CD14-positive monocyte (primary cell): ENCODE results near the gene TMEM175. TPM values are rescaled to one million over a fixed set of nuclear protein-coding genes. Genes with fewer than 3 reads are reported as not detected.

Source experiments
- DNase-seq, 3 donors: peaks; one replicate each; pipeline ENCODE4 v3.0.0-alpha.2; 2011 to 2022
- H2AFZ ChIP-seq: 2 replicates; pipeline ENCODE4 v1.6.0; 2012; ENCODE audit warnings: mild to moderate bottlenecking, low read depth, low read length, inconsistent platforms; ENCODE audit not compliant: insufficient read depth, poor library complexity, severe bottlenecking
- H3K27ac ChIP-seq, 2 donors: 1 replicate in 1 of 2; 2 replicates in 1 of 2; pipeline ENCODE4 v1.5.1; 2012 to 2013; ENCODE audit warnings: low read length in 2 of 2, control low read depth in 1 of 2, inconsistent platforms in 1 of 2, low read depth in 1 of 2, mild to moderate bottlenecking in 1 of 2
- H3K27me3 ChIP-seq, 2 donors: one replicate each; pipeline versions ENCODE4 v1.6.0 to v1.6.1; 2011 to 2013; ENCODE audit warnings: low read length in 2 of 2; ENCODE audit not compliant: control insufficient read depth in 2 of 2, insufficient read depth in 2 of 2
- H3K36me3 ChIP-seq, 2 donors: replicated peaks in 1 of 2; 1 replicate in 1 of 2; 2 replicates in 1 of 2; pipeline versions ENCODE4 v1.5.1 to v1.6.1; 2012 to 2013; ENCODE audit warnings: low read length in 2 of 2, control low read depth in 1 of 2, inconsistent platforms in 1 of 2, mild to moderate bottlenecking in 1 of 2; ENCODE audit not compliant: insufficient read depth in 2 of 2, control insufficient read depth in 1 of 2
- H3K4me1 ChIP-seq, 2 donors: 1 replicate in 1 of 2; 2 replicates in 1 of 2; pipeline versions ENCODE4 v1.5.1 to v1.6.1; 2012 to 2013; ENCODE audit warnings: low read length in 2 of 2, control low read depth in 1 of 2, inconsistent platforms in 1 of 2, mild to moderate bottlenecking in 1 of 2, moderate library complexity in 1 of 2; ENCODE audit not compliant: insufficient read depth in 2 of 2, control insufficient read depth in 1 of 2
- H3K4me2 ChIP-seq: replicated peaks from 2 replicates; pipeline ENCODE3; 2012; ENCODE audit warnings: low read length, moderate library complexity, mild to moderate bottlenecking; ENCODE audit not compliant: poor library complexity, severe bottlenecking; ENCODE audit errors: extremely low read depth
- H3K4me3 ChIP-seq, 3 experiments: fragments of 200-600 bp in 1 of 3; sonication (generic) in 1 of 3; replicated peaks in 1 of 3; 1 replicate in 2 of 3; 2 replicates in 1 of 3; pipeline ENCODE4 v1.5.1; 2011 to 2013; ENCODE audit warnings: low read length in 3 of 3, mild to moderate bottlenecking in 3 of 3, control low read depth in 2 of 3, low read depth in 2 of 3, inconsistent platforms in 1 of 3, moderate library complexity in 1 of 3
- H3K79me2 ChIP-seq: 2 replicates; pipeline ENCODE4 v1.6.0; 2012; ENCODE audit warnings: mild to moderate bottlenecking, control low read depth, inconsistent platforms, low read length, moderate library complexity; ENCODE audit not compliant: insufficient read depth
- H3K9ac ChIP-seq: 2 replicates; pipeline ENCODE4 v1.6.0; 2017; ENCODE audit warnings: low read length, mild to moderate bottlenecking; ENCODE audit not compliant: insufficient read depth, poor library complexity, severe bottlenecking
- H3K9me3 ChIP-seq, 2 donors: replicated peaks in 1 of 2; 1 replicate in 1 of 2; 2 replicates in 1 of 2; pipeline versions ENCODE4 v1.5.1 to v1.6.1; 2012 to 2013; ENCODE audit warnings: low read length in 2 of 2, control low read depth in 1 of 2; ENCODE audit not compliant: control insufficient read depth in 1 of 2, insufficient read depth in 1 of 2
- H4K20me1 ChIP-seq: 2 replicates; pipeline ENCODE4 v1.6.0; 2012; ENCODE audit warnings: mild to moderate bottlenecking, low read length, control low read depth, moderate library complexity; ENCODE audit not compliant: insufficient read depth
- H3K27ac Mint-ChIP-seq, 7 donors: one replicate each; pipeline ENCODE4 v1.8.0; 2020; ENCODE audit warnings: mild to moderate bottlenecking in 7 of 7, mixed read lengths in 7 of 7, moderate library complexity in 6 of 7, inconsistent platforms in 2 of 7
- H3K27me3 Mint-ChIP-seq, 3 donors: one replicate each; pipeline ENCODE4 v1.8.0; 2021 to 2022; ENCODE audit warnings: low read depth in 3 of 3, mild to moderate bottlenecking in 3 of 3, mixed read lengths in 3 of 3, moderate library complexity in 3 of 3, inconsistent platforms in 1 of 3
- H3K36me3 Mint-ChIP-seq, 2 donors: one replicate each; pipeline ENCODE4 v1.8.0; 2020; ENCODE audit warnings: mixed read lengths in 2 of 2, inconsistent platforms in 1 of 2, mild to moderate bottlenecking in 1 of 2
- H3K4me1 Mint-ChIP-seq: one replicate; pipeline ENCODE4 v1.8.0; 2020; ENCODE audit warnings: mild to moderate bottlenecking, mixed read lengths
- H3K4me3 Mint-ChIP-seq, 2 donors: one replicate each; pipeline ENCODE4 v1.8.0; 2020; ENCODE audit warnings: mild to moderate bottlenecking in 2 of 2, mixed read lengths in 2 of 2, moderate library complexity in 1 of 2
- H3K9me3 Mint-ChIP-seq, 7 donors: one replicate each; pipeline ENCODE4 v1.8.0; 2020 to 2022; ENCODE audit warnings: mixed read lengths in 7 of 7, mild to moderate bottlenecking in 6 of 7, moderate library complexity in 6 of 7, inconsistent platforms in 2 of 7
- CTCF ChIP-seq: fragments of 200-600 bp; IDR thresholded peaks from one replicate; pipeline ENCODE4 v1.8.0; 2022; ENCODE audit warnings: antibody characterized with exemption, mild to moderate bottlenecking
- WGBS: methylation state at CpG from one replicate; pipeline ENCODE4 v1.1.5; 2013; ENCODE audit warnings: missing lambda C conversion rate; ENCODE audit not compliant: insufficient coverage; 5-methylcytosine and 5-hydroxymethylcytosine counted together
- intact Hi-C, 2 donors: fragments of 100-400 bp; cut with micrococcal nuclease; formaldehyde crosslinking; loops; one replicate each; pipeline versions ENCODE4 v1.15.0 to v1.15.1; 2023
- polyA plus RNA-seq, 3 donors: library from polyadenylated mRNA; depleted of rRNA in 1 of 3; unstranded in 2 of 3; stranded (reverse) in 1 of 3; fragments of 300-500 nt in 2 of 3; fragments of >200 nt in 1 of 3; fragmentation: Illumina TruSeq in 2 of 3; gene quantifications; 1 replicate in 2 of 3; 2 replicates in 1 of 3; pipeline ENCODE4 v1.2.3, GENCODE V29; 2012 to 2021

Gene TMEM175
- polyA plus RNA-seq, 3 donors: 18.9 to 216 (median 20.7) TPM

GRCh38 chr4:893995-894705 lies 38.1 kb upstream of the TMEM175 start:
- no peak for TF ChIP-seq CTCF
- no peaks in the 10 kb centered on the region for H3K4me1 Mint-ChIP-seq
- H2AFZ ChIP-seq: no peak overlapping the region
- peaks cover 75% of the 10 kb centered on the region for H4K20me1 ChIP-seq
- H3K27me3 ChIP-seq: no peaks in the 10 kb centered on the region
- intact Hi-C loops: no loop called here
- H3K27ac ChIP-seq: no peak overlapping the region
- no peaks in the 10 kb centered on the region for H3K9me3 ChIP-seq
- no peak overlapping the region for H3K27ac Mint-ChIP-seq
- H3K36me3 Mint-ChIP-seq: peaks cover 75 to 96% of the 10 kb centered on the region in 2 donors
- no peaks in the 10 kb centered on the region for H3K79me2 ChIP-seq
- no peak overlapping the region for H3K4me2 ChIP-seq
- peaks cover 0 to 2% (median 0%) of the 10 kb centered on the region in 3 donors for H3K27me3 Mint-ChIP-seq
- no peak overlapping the region for H3K4me3 Mint-ChIP-seq
- no peak overlapping the region for H3K9ac ChIP-seq
- H3K4me3 ChIP-seq: no peak overlapping the region
- no peaks in the 10 kb centered on the region for H3K4me1 ChIP-seq
- H3K36me3 ChIP-seq: peaks cover 79 to 98% of the 10 kb centered on the region in 2 donors
- peaks cover 0 to 1% (median 0%) of the 10 kb centered on the region in 7 donors for H3K9me3 Mint-ChIP-seq
- DNase-seq: no peak
- WGBS: 98% methylated on average over 34 of the region's 40 CpGs

GRCh38 chr4:895596-895995 lies 36.7 kb upstream of the TMEM175 start:
- Histone ChIP-seq H4K20me1 (peaks cover 76% of the 10 kb centered on the region), H3K27me3 (no peaks in the 10 kb centered on the region)
- H3K27me3 Mint-ChIP-seq: peaks cover 0 to 2% (median 0%) of the 10 kb centered on the region in 3 donors

More at GRCh38 chr4:895596-895995, 36.7 kb upstream of the TMEM175 start:
- Histone ChIP-seq H2AFZ (no peak overlapping the region), H3K4me3 (no peak overlapping the region), H3K36me3 (peaks cover 70 to 98% of the 10 kb centered on the region in 2 donors), H3K79me2 (peaks cover 9% of the 10 kb centered on the region), H3K9ac (no peak overlapping the region), H3K27ac (no peak overlapping the region), H3K4me1 (no peaks in the 10 kb centered on the region), H3K4me2 (no peak overlapping the region), H3K9me3 (no peaks in the 10 kb centered on the region)
- no peak for DNase-seq
- intact Hi-C loops: no loop called here
- WGBS: 98% methylated on average over 14 of the region's 16 CpGs
- TF ChIP-seq CTCF: no peak
- Mint-ChIP-seq H3K4me1 (no peaks in the 10 kb centered on the region), H3K36me3 (peaks cover 75 to 96% of the 10 kb centered on the region in 2 donors), H3K27ac (no peak overlapping the region), H3K9me3 (no peaks in the 10 kb centered on the region), H3K4me3 (no peak overlapping the region)
